ENCODE measurements around the gene TGFBR3.

- TF ChIP-seq POLR2A (IDR thresholded peaks at IDR 0.05) (no peak), EP300 (IDR thresholded peaks at IDR 0.05) (no peak)
Measured at GRCh38 chr1:91827459-91828321, 58.3 kb downstream of the TGFBR3 start.
